Gastroesophageal sphincter (tissue), 3 donors: ENCODE data around the gene NUP62.

Source experiments
- CTCF ChIP-seq, 4 experiments: fragments of 200-600 bp in 2 of 4; fragments of 450-650 bp in 2 of 4; sonication (generic) in 1 of 4; IDR thresholded peaks; one replicate each; pipeline ENCODE4 v1.5.1; 2017 to 2019; ENCODE audit warnings: antibody characterized with exemption in 4 of 4, mild to moderate bottlenecking in 2 of 4, moderate library complexity in 2 of 4
- EP300 ChIP-seq: sonication (generic); formaldehyde crosslinking; IDR thresholded peaks from one replicate; pipeline ENCODE4 v1.6.1; 2017; ENCODE audit warnings: antibody characterized with exemption, mild to moderate bottlenecking
- POLR2A ChIP-seq, 2 donors: fragments of 450-650 bp; IDR thresholded peaks; one replicate each; pipeline ENCODE4 v1.6.1; 2017; ENCODE audit warnings: antibody characterized with exemption in 2 of 2, mild to moderate bottlenecking in 2 of 2, moderate library complexity in 1 of 2
- POLR2AphosphoS5 ChIP-seq: sonication (generic); formaldehyde crosslinking; IDR thresholded peaks from one replicate; pipeline ENCODE4 v1.6.1; 2017; ENCODE audit warnings: antibody characterized with exemption

- TF ChIP-seq CTCF (IDR thresholded peaks at IDR 0.05) (no peak), POLR2A (IDR thresholded peaks at IDR 0.05) (no peak), POLR2AphosphoS5 (no peak), EP300 (no peak)
These were observed 11.1 kb upstream of the NUP62 start for GRCh38 chr19:49940482-49940791.
